IPS-18c (cell line): ENCODE data around the gene NEO1.
"Not testable (repeated sequence)": the region's sequence is repeated elsewhere in the genome, so short reads cannot be mapped to it uniquely, and the experiment has no call there.

ENCODE experiments used
- H3K4me3 ChIP-seq: 2 replicates; pipeline ENCODE4 v1.7.0; 2013; ENCODE audit warnings: low read depth, mild to moderate bottlenecking, low read length, moderate library complexity; ENCODE audit not compliant: insufficient read depth
- H3K9me3 ChIP-seq: one replicate; pipeline ENCODE4 v1.6.1; 2013; ENCODE audit warnings: mild to moderate bottlenecking, low read length, moderate library complexity; ENCODE audit not compliant: control insufficient read depth, insufficient read depth

NEO1 gene

GRCh38 chr15:73296609-73297353 lies 244.5 kb downstream of the NEO1 start:
- no peak overlapping the region for H3K4me3 ChIP-seq
- no peaks in the 10 kb centered on the region for H3K9me3 ChIP-seq

GRCh38 chr15:73298522-73299245 lies 246.4 kb downstream of the NEO1 start:
- H3K4me3 ChIP-seq: no peak overlapping the region

GRCh38 chr15:73300286-73300685 lies 248.0 kb downstream of the NEO1 start:
- not testable (repeated sequence) for H3K4me3 ChIP-seq, H3K9me3 ChIP-seq

More at GRCh38 chr15:73298522-73299245, 246.4 kb downstream of the NEO1 start:
- H3K9me3 ChIP-seq: no peaks in the 10 kb centered on the region

- H3K4me3 ChIP-seq: no peak overlapping the region
- H3K9me3 ChIP-seq: no peaks in the 10 kb centered on the region
Observed at GRCh38 chr15:73303636-73304035, 251.4 kb downstream of the NEO1 start.

GRCh38 chr15:73305331-73306211 lies 253.3 kb downstream of the NEO1 start:
- Histone ChIP-seq H3K9me3 (no peaks in the 10 kb centered on the region), H3K4me3 (no peak overlapping the region; the same call in 1 of the 2 replicates)

- no peak overlapping the region for H3K4me3 ChIP-seq
- no peaks in the 10 kb centered on the region for H3K9me3 ChIP-seq
Observed at GRCh38 chr15:73308305-73308704, 256.0 kb downstream of the NEO1 start.

GRCh38 chr15:73313861-73314260 lies 261.6 kb downstream of the NEO1 start:
- Histone ChIP-seq H3K9me3 (no peaks in the 10 kb centered on the region), H3K4me3 (no peak overlapping the region)

- Histone ChIP-seq H3K4me3 (no peak overlapping the region), H3K9me3 (no peaks in the 10 kb centered on the region)
Observed at GRCh38 chr15:73317651-73318462, 265.6 kb downstream of the NEO1 start.

- no peaks in the 10 kb centered on the region for H3K9me3 ChIP-seq
- H3K4me3 ChIP-seq: no peak overlapping the region
Observed at GRCh38 chr15:73318463-73319351, 266.4 kb downstream of the NEO1 start.

- H3K4me3 ChIP-seq: no peak overlapping the region
- no peaks in the 10 kb centered on the region for H3K9me3 ChIP-seq
Observed at GRCh38 chr15:73319460-73320245, 267.4 kb downstream of the NEO1 start.

- no peaks in the 10 kb centered on the region for H3K9me3 ChIP-seq
- H3K4me3 ChIP-seq: no peak overlapping the region
Observed at GRCh38 chr15:73320619-73321180, 268.4 kb downstream of the NEO1 start.

- Histone ChIP-seq H3K4me3 (no peak overlapping the region), H3K9me3 (no peaks in the 10 kb centered on the region)
Observed at GRCh38 chr15:73321496-73322450, 269.5 kb downstream of the NEO1 start.

GRCh38 chr15:73322665-73323373 lies 270.6 kb downstream of the NEO1 start:
- no peak overlapping the region for H3K4me3 ChIP-seq
- H3K9me3 ChIP-seq: no peaks in the 10 kb centered on the region
